GM23338 (cell line): ENCODE results near the gene FBXO28. TPM values are rescaled to one million over a fixed set of nuclear protein-coding genes. Genes with fewer than 3 reads are reported as not detected.

ENCODE experiments used
- ATAC-seq: fragments of 200-7000 bp; cut with Tn5 transposase; 3 replicates; pipeline ENCODE4 v1.9.1; 2020
- DNase-seq: peaks from one replicate; pipeline ENCODE4 v3.0.0-alpha.2; 2015; ENCODE audit warnings: low spot score
- H2AFZ ChIP-seq: fragments of 200-600 bp; sonication (generic); 2 replicates; pipeline ENCODE4 v1.8.0; 2016; ENCODE audit warnings: antibody characterized with exemption, mild to moderate bottlenecking, moderate library complexity
- H3F3A ChIP-seq: fragments of 200-600 bp; sonication (generic); replicated peaks from 2 replicates; pipeline ENCODE4 v1.8.0; 2017; ENCODE audit warnings: antibody characterized with exemption, mixed run types, low read depth
- H3K27ac ChIP-seq: fragments of 200-600 bp; sonication (generic); 2 replicates; pipeline ENCODE4 v1.6.1; 2016; ENCODE audit warnings: low read depth
- H3K27me3 ChIP-seq: fragments of 200-600 bp; sonication (generic); 2 replicates; pipeline ENCODE4 v1.8.0; 2016; ENCODE audit warnings: mild to moderate bottlenecking, mixed run types, moderate library complexity; ENCODE audit not compliant: insufficient read depth
- H3K36me3 ChIP-seq: fragments of 200-600 bp; sonication (generic); 2 replicates; pipeline ENCODE4 v1.8.0; 2016; ENCODE audit warnings: mild to moderate bottlenecking; ENCODE audit not compliant: insufficient read depth
- H3K4me1 ChIP-seq: fragments of 200-600 bp; sonication (generic); 2 replicates; pipeline ENCODE4 v1.8.0; 2016; ENCODE audit warnings: mild to moderate bottlenecking, moderate library complexity; ENCODE audit not compliant: insufficient read depth
- H3K4me2 ChIP-seq: fragments of 200-600 bp; sonication (generic); 2 replicates; pipeline ENCODE4 v1.7.1; 2017; ENCODE audit warnings: mixed run types
- H3K4me3 ChIP-seq: fragments of 200-600 bp; sonication (generic); 2 replicates; pipeline ENCODE4 v1.6.1; 2016; ENCODE audit warnings: mixed run types
- H3K79me2 ChIP-seq: fragments of 200-600 bp; sonication (generic); replicated peaks from 2 replicates; pipeline ENCODE4 v1.8.0; 2017; ENCODE audit warnings: mild to moderate bottlenecking; ENCODE audit not compliant: insufficient read depth
- H3K9me2 ChIP-seq: fragments of 200-600 bp; sonication (generic); 2 replicates; pipeline ENCODE4 v1.8.0; 2017; ENCODE audit not compliant: insufficient read depth
- H4K20me1 ChIP-seq: fragments of 200-600 bp; sonication (generic); replicated peaks from 2 replicates; pipeline ENCODE4 v1.8.0; 2017; ENCODE audit warnings: mild to moderate bottlenecking; ENCODE audit not compliant: insufficient read depth
- H3K27ac Mint-ChIP-seq: 2 replicates; pipeline ENCODE4 v1.8.0; 2020; ENCODE audit warnings: inconsistent platforms, mild to moderate bottlenecking, moderate library complexity, mixed read lengths
- H3K27me3 Mint-ChIP-seq: 3 replicates; pipeline ENCODE4 v1.8.0; 2022; ENCODE audit warnings: low read depth, mild to moderate bottlenecking, moderate library complexity, mixed read lengths, inconsistent platforms; ENCODE audit not compliant: insufficient read depth, poor library complexity
- H3K36me3 Mint-ChIP-seq: 3 replicates; pipeline ENCODE4 v1.8.0; 2021; ENCODE audit warnings: low read depth, mild to moderate bottlenecking, inconsistent platforms, moderate library complexity, mixed read lengths
- H3K4me1 Mint-ChIP-seq: 3 replicates; pipeline ENCODE4 v1.8.0; 2020; ENCODE audit warnings: mild to moderate bottlenecking, inconsistent platforms, mixed read lengths
- H3K4me3 Mint-ChIP-seq: 3 replicates; pipeline ENCODE4 v1.8.0; 2021; ENCODE audit warnings: moderate library complexity, mild to moderate bottlenecking, inconsistent platforms, mixed read lengths
- H3K9me3 Mint-ChIP-seq: 3 replicates; pipeline ENCODE4 v1.8.0; 2020; ENCODE audit warnings: moderate library complexity, mild to moderate bottlenecking, inconsistent platforms, mixed read lengths
- CREB1 ChIP-seq: fragments of 250-450 bp; sonication (Bioruptor Pico); IDR thresholded peaks from 2 replicates; pipeline ENCODE4 v1.5.0; 2020; ENCODE audit warnings: low read depth, mild to moderate bottlenecking, moderate library complexity
- CTCF ChIP-seq, 2 experiments: fragments of 200-600 bp in 1 of 2; sonication (generic) in 1 of 2; conservative IDR thresholded peaks; 2 replicates each; pipeline versions ENCODE4 v1.5.1 to v1.6.1; 2016 to 2017; ENCODE audit warnings: antibody characterized with exemption in 2 of 2, low read depth in 2 of 2, mild to moderate bottlenecking in 2 of 2, moderate library complexity in 1 of 2
- ETS1 ChIP-seq: IDR thresholded peaks from 2 replicates; pipeline ENCODE4 v1.6.1; 2016; ENCODE audit warnings: antibody characterized with exemption
- EZH2 ChIP-seq: fragments of 200-600 bp; sonication (generic); IDR thresholded peaks from one replicate; pipeline ENCODE4 v1.8.0; 2017; ENCODE audit warnings: antibody characterized with exemption, mild to moderate bottlenecking, low read depth; ENCODE audit not compliant: unreplicated experiment
- JUNB ChIP-seq: IDR thresholded peaks from one replicate; pipeline ENCODE4 v1.6.1; 2016; ENCODE audit warnings: antibody characterized with exemption; ENCODE audit not compliant: unreplicated experiment
- NANOG ChIP-seq: IDR thresholded peaks from 2 replicates; pipeline ENCODE4 v1.6.1; 2016; ENCODE audit warnings: antibody characterized with exemption, borderline replicate concordance
- POLR2AphosphoS5 ChIP-seq: IDR thresholded peaks from 2 replicates; pipeline ENCODE4 v1.6.1; 2016; ENCODE audit warnings: antibody characterized with exemption, low read depth
- STAT1 ChIP-seq: IDR thresholded peaks from one replicate; pipeline ENCODE4 v1.6.1; 2016; ENCODE audit warnings: antibody characterized with exemption; ENCODE audit not compliant: unreplicated experiment
- ZNF114 ChIP-seq: fragments of 250-450 bp; sonication (Bioruptor Pico); IDR thresholded peaks from 2 replicates; pipeline ENCODE4 v1.5.0; 2020; ENCODE audit warnings: mild to moderate bottlenecking, moderate library complexity
- ZNF331 ChIP-seq: fragments of 250-450 bp; sonication (Bioruptor Pico); IDR thresholded peaks from 2 replicates; pipeline ENCODE4 v1.5.0; 2020; ENCODE audit warnings: low read depth, mild to moderate bottlenecking, moderate library complexity
- ZNF462 ChIP-seq: fragments of 250-450 bp; sonication (Bioruptor Pico); IDR thresholded peaks from 2 replicates; pipeline ENCODE4 v1.5.0; 2020; ENCODE audit warnings: mild to moderate bottlenecking, moderate library complexity
- polyA plus RNA-seq: library from polyadenylated mRNA; unstranded; fragments of >200 nt; fragmentation: Nextera tagmentation; extraction: Ambion mirVana; gene quantifications from 2 replicates; pipeline ENCODE4 v1.2.1, GENCODE V29; 2016
- total RNA-seq: library from RNA; depleted of rRNA; stranded (reverse); fragments of >200 nt; shearing (Covaris generic); gene quantifications from 2 replicates; pipeline ENCODE4 v1.2.3, GENCODE V29; 2014

Gene FBXO28
- total and polyA plus RNA-seq, 2 experiments from 2014 or later, result 16.9 to 45.2 TPM

GRCh38 chr1:224198572-224198971 lies 84.7 kb downstream of the FBXO28 start:
- no peaks in the 10 kb centered on the region for H3K27me3 ChIP-seq
- Mint-ChIP-seq H3K36me3 (peaks cover 12% of the 10 kb centered on the region), H3K4me3 (no peak overlapping the region), H3K4me1 (peaks cover 17% of the 10 kb centered on the region), H3K27ac (no peak overlapping the region), H3K9me3 (no peaks in the 10 kb centered on the region), H3K27me3 (peaks cover 4% of the 10 kb centered on the region)
- no peak for ATAC-seq
- DNase-seq, result no peak
- H3K27ac ChIP-seq, result peak overlapping the region; percentile 9; the same call in 1 of the 2 replicates
- H3K4me1 ChIP-seq, result peaks cover 8% of the 10 kb centered on the region
- no peak overlapping the region for H3K4me3 ChIP-seq
- H3K4me2 ChIP-seq, result no peak overlapping the region
- H4K20me1 ChIP-seq, result no peaks in the 10 kb centered on the region
- no peaks in the 10 kb centered on the region for H3K36me3 ChIP-seq
- H3F3A ChIP-seq, result 0 out of 2 replicates have a peak, but pooled peaks cover 7% of the 10 kb centered on the region
- no peaks in the 10 kb centered on the region for H3K9me2 ChIP-seq
- no peaks in the 10 kb centered on the region; the same call in 1 of the 2 replicates for H3K79me2 ChIP-seq
- H2AFZ ChIP-seq, result no peak overlapping the region
- no peak for TF ChIP-seq ETS1
- TF ChIP-seq JUNB, result no peak
- TF ChIP-seq POLR2AphosphoS5, result no peak
- TF ChIP-seq NANOG, result no peak
- TF ChIP-seq STAT1, result no peak
- TF ChIP-seq EZH2, result no peak
- TF ChIP-seq CTCF (conservative IDR thresholded peaks at IDR 0.05; ENCODE audit: low read depth in 2 of 2), result no peak
- no peak for TF ChIP-seq ZNF462
- no peak for TF ChIP-seq ZNF114 (CRISPR knock-in tag)
- TF ChIP-seq ZNF331, result no peak
- no peak for TF ChIP-seq CREB1 (CRISPR knock-in tag)
